GM23338 (cell line): ENCODE results near the gene CLTRN.

ENCODE experiments used
- CREB1 ChIP-seq: fragments of 250-450 bp; sonication (Bioruptor Pico); IDR thresholded peaks from 2 replicates; pipeline ENCODE4 v1.5.0; 2020; ENCODE audit warnings: low read depth, mild to moderate bottlenecking, moderate library complexity
- CTCF ChIP-seq, 2 experiments: fragments of 200-600 bp in 1 of 2; sonication (generic) in 1 of 2; conservative IDR thresholded peaks; 2 replicates each; pipeline versions ENCODE4 v1.5.1 to v1.6.1; 2016 to 2017; ENCODE audit warnings: antibody characterized with exemption in 2 of 2, low read depth in 2 of 2, mild to moderate bottlenecking in 2 of 2, moderate library complexity in 1 of 2
- ETS1 ChIP-seq: IDR thresholded peaks from 2 replicates; pipeline ENCODE4 v1.6.1; 2016; ENCODE audit warnings: antibody characterized with exemption
- EZH2 ChIP-seq: fragments of 200-600 bp; sonication (generic); IDR thresholded peaks from one replicate; pipeline ENCODE4 v1.8.0; 2017; ENCODE audit warnings: antibody characterized with exemption, mild to moderate bottlenecking, low read depth; ENCODE audit not compliant: unreplicated experiment
- EZH2phosphoT487 ChIP-seq: fragments of 200-600 bp; sonication (generic); IDR thresholded peaks from one replicate; pipeline ENCODE4 v1.8.1; 2018; ENCODE audit warnings: antibody characterized with exemption; ENCODE audit not compliant: unreplicated experiment
- JUNB ChIP-seq: IDR thresholded peaks from one replicate; pipeline ENCODE4 v1.6.1; 2016; ENCODE audit warnings: antibody characterized with exemption; ENCODE audit not compliant: unreplicated experiment
- NANOG ChIP-seq: IDR thresholded peaks from 2 replicates; pipeline ENCODE4 v1.6.1; 2016; ENCODE audit warnings: antibody characterized with exemption, borderline replicate concordance
- POLR2AphosphoS5 ChIP-seq: IDR thresholded peaks from 2 replicates; pipeline ENCODE4 v1.6.1; 2016; ENCODE audit warnings: antibody characterized with exemption, low read depth
- REST ChIP-seq: IDR thresholded peaks from one replicate; pipeline ENCODE4 v1.6.1; 2018; ENCODE audit warnings: antibody characterized with exemption; ENCODE audit not compliant: unreplicated experiment
- STAT1 ChIP-seq: IDR thresholded peaks from one replicate; pipeline ENCODE4 v1.6.1; 2016; ENCODE audit warnings: antibody characterized with exemption; ENCODE audit not compliant: unreplicated experiment
- ZNF114 ChIP-seq: fragments of 250-450 bp; sonication (Bioruptor Pico); IDR thresholded peaks from 2 replicates; pipeline ENCODE4 v1.5.0; 2020; ENCODE audit warnings: mild to moderate bottlenecking, moderate library complexity
- ZNF331 ChIP-seq: fragments of 250-450 bp; sonication (Bioruptor Pico); IDR thresholded peaks from 2 replicates; pipeline ENCODE4 v1.5.0; 2020; ENCODE audit warnings: low read depth, mild to moderate bottlenecking, moderate library complexity

GRCh38 chrX:15679246-15679645 is 14.6 kb upstream of the CLTRN start:
- no peak for TF ChIP-seq CTCF (conservative IDR thresholded peaks at IDR 0.05; ENCODE audit: low read depth in 2 of 2)
- no peak for TF ChIP-seq CREB1 (CRISPR knock-in tag)
- no peak for TF ChIP-seq EZH2phosphoT487
- TF ChIP-seq POLR2AphosphoS5 = no peak
- no peak for TF ChIP-seq JUNB
- no peak for TF ChIP-seq REST
- no peak for TF ChIP-seq ZNF114
- no peak for TF ChIP-seq EZH2
- no peak for TF ChIP-seq STAT1
- TF ChIP-seq ETS1 = no peak
- TF ChIP-seq ZNF331 = no peak
- TF ChIP-seq NANOG = no peak
